Thyroid gland (tissue), 4 donors: ENCODE data around the gene OTOGL.

Experiments used
- CTCF ChIP-seq, 6 experiments: fragments of 200-600 bp in 3 of 6; fragments of 450-650 bp in 3 of 6; sonication (generic) in 3 of 6; IDR thresholded peaks; one replicate each; pipeline ENCODE4 v1.5.1; 2016 to 2019; ENCODE audit warnings: antibody characterized with exemption in 6 of 6, mild to moderate bottlenecking in 2 of 6, inconsistent platforms in 1 of 6, moderate library complexity in 1 of 6
- POLR2A ChIP-seq, 2 donors: fragments of 450-650 bp; IDR thresholded peaks; one replicate each; pipeline ENCODE4 v1.6.1; 2017; ENCODE audit warnings: antibody characterized with exemption in 2 of 2, mild to moderate bottlenecking in 2 of 2, moderate library complexity in 1 of 2

- TF ChIP-seq CTCF (IDR thresholded peaks at IDR 0.05) = no peak
- TF ChIP-seq POLR2A (IDR thresholded peaks at IDR 0.05) = no peak
These were observed 108.7 kb downstream of the OTOGL start for GRCh38 chr12:80208071-80208470.
